Bronchial epithelial cell (primary cell): ENCODE data around the gene GRIA1. TPM values are rescaled to one million over a fixed set of nuclear protein-coding genes. Genes with fewer than 3 reads are reported as not detected.

Experiments
- DNase-seq: peaks from one replicate; pipeline ENCODE4 v3.0.0-alpha.2; 2010; ENCODE audit warnings: low read depth
- FAIRE-seq: peaks from 2 replicates; lab custom pipeline; 2011; peaks lifted over from hg19 to GRCh38; lab: Jason Lieb, UNC
- H3K27me3 ChIP-seq: 2 replicates; pipeline ENCODE4 v1.5.1; 2011; ENCODE audit warnings: low read length; ENCODE audit not compliant: control insufficient read depth, insufficient read depth
- H3K36me3 ChIP-seq: 2 replicates; pipeline ENCODE4 v1.5.1; 2011; ENCODE audit warnings: low read length; ENCODE audit not compliant: control insufficient read depth, insufficient read depth
- H3K4me3 ChIP-seq: 2 replicates; pipeline ENCODE4 v1.5.1; 2011; ENCODE audit warnings: mild to moderate bottlenecking, low read depth, low read length, control low read depth
- total RNA-seq: library from RNA; depleted of rRNA; stranded (reverse); fragments of >200 nt; gene quantifications from 2 replicates; pipeline ENCODE4 v1.2.1, GENCODE V29; 2014
- TF ChIP-seq, protein P1 (sequence below): IDR thresholded peaks from 2 replicates; pipeline ENCODE4 v1.5.1; 2011; ENCODE audit warnings: mild to moderate bottlenecking, moderate library complexity, low read length, control low read depth, inconsistent platforms; ENCODE audit not compliant: insufficient read depth, severe bottlenecking

The GRIA1 gene
- total RNA-seq, 1 donor from 2014 or later, result not detected

DNA sequence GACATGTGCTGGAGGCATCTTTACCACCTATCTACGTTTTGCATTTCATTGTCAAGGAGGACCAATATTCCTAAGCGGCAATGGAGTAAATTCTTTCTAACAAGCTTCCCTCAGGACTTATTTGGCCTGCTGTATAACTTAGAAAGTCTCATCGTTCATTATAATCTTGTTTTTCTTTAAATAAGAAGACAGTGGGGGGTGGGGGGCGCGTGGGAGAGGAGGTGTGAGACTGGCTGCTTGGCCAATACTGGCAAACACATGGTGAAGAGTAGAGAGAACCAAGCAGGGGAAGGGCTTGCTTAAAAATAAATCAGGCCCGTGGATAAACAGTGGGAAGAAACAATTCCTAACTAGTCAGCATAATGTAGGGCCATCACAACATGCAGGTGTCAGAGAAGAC, 217.2 kb downstream of the GRIA1 start:
- FAIRE-seq (no peak), DNase-seq (no peak)
- H3K36me3 ChIP-seq, result no peaks in the 10 kb centered on the region
- TF ChIP-seq, protein P1, sequence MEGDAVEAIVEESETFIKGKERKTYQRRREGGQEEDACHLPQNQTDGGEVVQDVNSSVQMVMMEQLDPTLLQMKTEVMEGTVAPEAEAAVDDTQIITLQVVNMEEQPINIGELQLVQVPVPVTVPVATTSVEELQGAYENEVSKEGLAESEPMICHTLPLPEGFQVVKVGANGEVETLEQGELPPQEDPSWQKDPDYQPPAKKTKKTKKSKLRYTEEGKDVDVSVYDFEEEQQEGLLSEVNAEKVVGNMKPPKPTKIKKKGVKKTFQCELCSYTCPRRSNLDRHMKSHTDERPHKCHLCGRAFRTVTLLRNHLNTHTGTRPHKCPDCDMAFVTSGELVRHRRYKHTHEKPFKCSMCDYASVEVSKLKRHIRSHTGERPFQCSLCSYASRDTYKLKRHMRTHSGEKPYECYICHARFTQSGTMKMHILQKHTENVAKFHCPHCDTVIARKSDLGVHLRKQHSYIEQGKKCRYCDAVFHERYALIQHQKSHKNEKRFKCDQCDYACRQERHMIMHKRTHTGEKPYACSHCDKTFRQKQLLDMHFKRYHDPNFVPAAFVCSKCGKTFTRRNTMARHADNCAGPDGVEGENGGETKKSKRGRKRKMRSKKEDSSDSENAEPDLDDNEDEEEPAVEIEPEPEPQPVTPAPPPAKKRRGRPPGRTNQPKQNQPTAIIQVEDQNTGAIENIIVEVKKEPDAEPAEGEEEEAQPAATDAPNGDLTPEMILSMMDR, result no peak
- no peaks in the 10 kb centered on the region for H3K27me3 ChIP-seq
- no peak overlapping the region for H3K4me3 ChIP-seq

DNA sequence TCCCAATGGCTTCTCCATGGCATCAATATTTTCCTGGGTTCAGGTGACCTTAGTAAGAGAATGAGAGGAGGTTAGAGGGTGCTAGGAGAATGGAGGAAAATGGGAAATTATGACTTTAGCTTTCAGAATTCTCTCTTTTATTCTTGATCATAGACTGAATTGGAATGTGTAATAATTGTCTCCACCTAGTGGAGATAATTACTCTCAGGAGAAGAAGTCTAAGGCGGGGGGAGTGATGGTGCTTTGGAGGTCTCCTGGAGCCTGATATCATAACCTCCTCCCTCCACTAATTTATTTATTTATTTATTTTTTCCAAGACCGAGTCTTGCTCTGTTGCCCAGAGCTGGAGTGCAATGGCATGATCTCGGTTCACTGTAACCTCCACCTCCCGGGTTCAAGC, 221.3 kb downstream of the GRIA1 start:
- Histone ChIP-seq H3K4me3 (no peak overlapping the region), H3K27me3 (no peaks in the 10 kb centered on the region), H3K36me3 (no peaks in the 10 kb centered on the region)
- TF ChIP-seq, protein P1, result peak; percentile 24
- DNase-seq (peak; percentile 15), FAIRE-seq (no peak)

DNA sequence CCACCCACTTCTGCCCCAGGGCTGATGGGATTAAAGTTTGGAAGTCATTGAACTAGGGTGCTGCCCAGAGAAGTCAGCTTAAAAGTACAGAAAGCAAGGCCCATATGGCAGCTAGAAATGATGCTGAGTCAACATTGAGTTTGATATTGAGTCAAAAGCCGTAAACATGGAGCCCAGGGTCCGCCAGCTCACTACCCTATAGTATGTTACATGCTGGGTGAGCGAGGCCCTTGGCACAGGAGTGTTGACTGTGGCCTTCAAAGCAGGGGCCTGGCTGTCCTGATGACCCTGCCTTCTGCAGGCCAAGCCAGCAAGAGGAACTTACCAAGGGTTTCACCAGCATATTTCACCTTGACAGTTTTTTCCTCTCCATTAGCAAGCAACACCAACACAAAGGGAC, 222.5 kb downstream of the GRIA1 start:
- Histone ChIP-seq H3K4me3 (no peak overlapping the region), H3K27me3 (no peaks in the 10 kb centered on the region), H3K36me3 (no peaks in the 10 kb centered on the region)
- DNase-seq (no peak), FAIRE-seq (no peak)
- TF ChIP-seq, protein P1, result no peak

DNA sequence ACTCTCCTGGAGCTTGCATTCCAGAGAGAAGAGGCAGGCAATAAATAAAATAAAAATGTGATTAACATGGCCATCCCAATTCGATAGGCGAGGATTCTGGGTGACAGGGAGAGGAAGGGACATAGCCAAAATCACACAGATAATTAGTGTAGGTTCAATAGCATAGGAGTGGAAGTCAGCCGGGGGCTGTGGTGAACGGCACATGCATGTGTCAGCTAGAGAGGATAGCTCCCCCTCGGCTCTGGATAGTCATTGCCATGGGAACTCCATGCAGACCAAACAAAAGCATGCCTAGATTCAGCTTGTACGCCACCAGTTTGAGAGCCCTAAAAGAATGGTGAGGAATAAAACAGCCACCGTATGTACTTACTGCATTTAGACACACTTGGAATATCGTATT, 223.5 kb downstream of the GRIA1 start:
- H3K36me3 ChIP-seq, result no peaks in the 10 kb centered on the region
- H3K4me3 ChIP-seq, result no peak overlapping the region
- DNase-seq (no peak), FAIRE-seq (no peak)
- TF ChIP-seq, protein P1, result no peak
- no peaks in the 10 kb centered on the region for H3K27me3 ChIP-seq

DNA sequence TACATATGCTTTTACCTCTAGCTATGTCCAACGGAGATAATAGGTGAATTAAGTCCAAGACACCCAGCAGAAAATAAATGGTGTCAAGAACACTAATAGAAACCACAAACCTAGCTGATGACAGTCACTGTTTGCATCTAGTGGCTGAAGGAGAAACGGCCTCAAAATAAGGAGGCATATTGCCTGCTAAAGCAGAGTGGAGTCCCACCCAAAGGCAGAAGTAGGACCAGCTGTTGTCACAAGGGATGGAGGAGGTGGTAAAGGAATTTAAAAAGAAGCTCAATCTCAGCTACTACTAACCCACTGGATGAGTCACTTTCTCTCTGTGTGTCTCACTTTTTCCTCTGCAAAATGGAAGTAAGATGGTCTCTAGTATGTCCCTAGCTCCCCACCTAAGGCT, 224.3 kb downstream of the GRIA1 start:
- TF ChIP-seq, protein P1, result no peak
- Histone ChIP-seq H3K4me3 (no peak overlapping the region), H3K36me3 (no peaks in the 10 kb centered on the region), H3K27me3 (no peaks in the 10 kb centered on the region)
- no peak for FAIRE-seq
- peak; percentile 7 for DNase-seq

DNA sequence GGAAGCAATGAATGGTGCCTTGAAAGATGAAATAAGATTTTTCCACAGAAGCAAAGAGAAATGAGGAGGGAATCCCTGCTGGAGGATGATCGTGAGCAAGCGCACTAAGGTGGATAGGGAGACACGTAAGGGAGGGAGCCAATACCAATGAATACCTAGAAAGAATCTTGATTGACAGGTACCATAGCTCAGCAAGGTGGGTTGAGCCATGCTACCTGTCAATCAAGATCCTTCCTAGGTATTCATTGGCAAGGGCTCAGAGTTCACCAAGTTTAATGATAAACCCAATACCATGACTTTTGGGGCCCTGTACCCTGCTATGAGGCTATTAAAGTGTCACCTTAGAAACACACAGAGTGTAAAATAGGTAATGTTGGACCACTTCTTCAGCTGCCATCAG, 226.8 kb downstream of the GRIA1 start:
- no peak for DNase-seq
- H3K27me3 ChIP-seq, result no peaks in the 10 kb centered on the region
- FAIRE-seq, result no peak
- no peak overlapping the region for H3K4me3 ChIP-seq
- TF ChIP-seq, protein P1, result no peak
- no peaks in the 10 kb centered on the region for H3K36me3 ChIP-seq
